Neural cell (in vitro differentiated cells): ENCODE data around the gene APBA1.

Source experiments
- CTCF ChIP-seq: fragments of 450-650 bp; IDR thresholded peaks from 2 replicates; pipeline ENCODE4 v1.5.1; 2014; ENCODE audit warnings: antibody characterized with exemption, mild to moderate bottlenecking, moderate library complexity; ENCODE audit not compliant: poor library complexity, severe bottlenecking
- EP300 ChIP-seq: fragments of 450-650 bp; conservative IDR thresholded peaks from 2 replicates; pipeline ENCODE4 v1.6.1; 2014; ENCODE audit warnings: antibody characterized with exemption, mild to moderate bottlenecking, moderate library complexity; ENCODE audit not compliant: poor library complexity, severe bottlenecking
- EZH2 ChIP-seq: fragments of 200-600, 300-800 bp; shearing (Covaris generic), sonication (generic); IDR thresholded peaks from 2 replicates; pipeline ENCODE4 v1.6.1; 2014; ENCODE audit warnings: antibody characterized with exemption, low read length, borderline replicate concordance, mild to moderate bottlenecking; ENCODE audit not compliant: insufficient read depth, poor library complexity, severe bottlenecking
- POLR2AphosphoS5 ChIP-seq: IDR thresholded peaks from 2 replicates; pipeline ENCODE4 v1.6.1; 2012
- RAD21 ChIP-seq: fragments of 450-650 bp; conservative IDR thresholded peaks from 2 replicates; pipeline ENCODE4 v1.6.1; 2014; ENCODE audit warnings: antibody characterized with exemption, mild to moderate bottlenecking, moderate library complexity
- REST ChIP-seq: IDR thresholded peaks from 2 replicates; pipeline ENCODE4 v1.6.1; 2012; ENCODE audit warnings: borderline replicate concordance
- SMC3 ChIP-seq: fragments of 450-650 bp; conservative IDR thresholded peaks from 2 replicates; pipeline ENCODE4 v1.6.1; 2014; ENCODE audit warnings: antibody characterized with exemption, mild to moderate bottlenecking, moderate library complexity; ENCODE audit not compliant: poor library complexity
- TAF1 ChIP-seq: IDR thresholded peaks from 2 replicates; pipeline ENCODE4 v1.6.1; 2012; ENCODE audit warnings: low read depth

GRCh38 chr9:69460012-69460411 lies 212.2 kb downstream of the APBA1 start:
- TF ChIP-seq CTCF (no peak), TAF1 (no peak), EP300 (no peak), POLR2AphosphoS5 (no peak), RAD21 (no peak), EZH2 (no peak), SMC3 (no peak), REST (no peak)
